Measurements from ENCODE around the gene FZD10.

The FZD10 gene

GRCh38 chr12:130118181-130118580 is 44.1 kb upstream of the FZD10 start:
- H3K4me3 ChIP-seq (replicated peaks in 1 of 2; ENCODE audit: low read depth in 2 of 2, low read length in 2 of 2), result no peak overlapping the region
- no peak for DNase-seq (ENCODE audit: low read depth in 2 of 2)
- TF ChIP-seq, protein P1, sequence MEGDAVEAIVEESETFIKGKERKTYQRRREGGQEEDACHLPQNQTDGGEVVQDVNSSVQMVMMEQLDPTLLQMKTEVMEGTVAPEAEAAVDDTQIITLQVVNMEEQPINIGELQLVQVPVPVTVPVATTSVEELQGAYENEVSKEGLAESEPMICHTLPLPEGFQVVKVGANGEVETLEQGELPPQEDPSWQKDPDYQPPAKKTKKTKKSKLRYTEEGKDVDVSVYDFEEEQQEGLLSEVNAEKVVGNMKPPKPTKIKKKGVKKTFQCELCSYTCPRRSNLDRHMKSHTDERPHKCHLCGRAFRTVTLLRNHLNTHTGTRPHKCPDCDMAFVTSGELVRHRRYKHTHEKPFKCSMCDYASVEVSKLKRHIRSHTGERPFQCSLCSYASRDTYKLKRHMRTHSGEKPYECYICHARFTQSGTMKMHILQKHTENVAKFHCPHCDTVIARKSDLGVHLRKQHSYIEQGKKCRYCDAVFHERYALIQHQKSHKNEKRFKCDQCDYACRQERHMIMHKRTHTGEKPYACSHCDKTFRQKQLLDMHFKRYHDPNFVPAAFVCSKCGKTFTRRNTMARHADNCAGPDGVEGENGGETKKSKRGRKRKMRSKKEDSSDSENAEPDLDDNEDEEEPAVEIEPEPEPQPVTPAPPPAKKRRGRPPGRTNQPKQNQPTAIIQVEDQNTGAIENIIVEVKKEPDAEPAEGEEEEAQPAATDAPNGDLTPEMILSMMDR (IDR thresholded peaks at IDR 0.05; ENCODE audit: low read depth, low read length), result no peak

GRCh38 chr12:130119241-130119861 is 42.9 kb upstream of the FZD10 start:
- no peak for DNase-seq (ENCODE audit: low read depth in 2 of 2)
- H3K4me3 ChIP-seq (replicated peaks in 1 of 2; ENCODE audit: low read depth in 2 of 2, low read length in 2 of 2), result no peak overlapping the region
- TF ChIP-seq, protein P1 (IDR thresholded peaks at IDR 0.05; ENCODE audit: low read depth, low read length), result no peak

DNA sequence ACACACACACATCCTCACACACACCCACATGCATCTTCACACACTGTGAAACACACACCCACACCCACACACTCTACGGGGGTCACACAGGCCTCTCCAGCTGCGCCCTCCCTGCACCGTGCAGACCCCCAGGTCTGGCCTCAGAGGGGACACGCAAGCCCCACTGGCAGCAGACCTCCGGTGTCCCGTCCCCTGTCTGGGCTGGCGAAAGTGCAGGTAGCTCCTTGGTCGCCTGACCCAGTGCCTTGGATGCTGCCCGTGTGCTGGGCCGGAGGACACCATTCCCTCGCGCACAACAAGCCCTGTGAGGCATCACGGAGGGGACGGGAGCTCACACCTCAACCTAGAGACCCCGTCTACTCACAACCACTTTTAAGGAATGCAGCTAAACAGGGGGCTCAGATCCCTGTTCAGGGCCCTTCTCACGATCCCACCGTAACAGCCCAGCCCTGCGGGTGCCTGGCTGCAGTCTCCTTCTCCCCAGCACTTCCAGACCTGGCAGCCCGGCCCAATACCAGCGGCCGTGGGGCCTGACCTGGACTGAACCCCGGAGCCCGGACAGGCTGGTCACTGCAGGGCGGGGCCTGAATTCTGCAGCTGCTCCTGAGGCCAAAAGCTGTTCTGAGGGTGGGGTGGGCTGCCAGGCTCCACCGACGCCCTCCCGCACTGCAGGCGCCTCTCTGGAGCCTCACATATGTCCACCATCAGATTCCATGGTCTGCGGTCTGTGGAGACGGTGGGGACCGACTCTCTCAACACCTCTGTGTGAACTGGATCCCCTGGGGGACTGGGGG is 42.1 kb upstream of the FZD10 start:
- DNase-seq (ENCODE audit: low read depth in 2 of 2), result no peak
- no peak overlapping the region for H3K4me3 ChIP-seq (replicated peaks in 1 of 2; ENCODE audit: low read depth in 2 of 2, low read length in 2 of 2)
- TF ChIP-seq, protein P1 (IDR thresholded peaks at IDR 0.05; ENCODE audit: low read depth, low read length), result no peak

DNA sequence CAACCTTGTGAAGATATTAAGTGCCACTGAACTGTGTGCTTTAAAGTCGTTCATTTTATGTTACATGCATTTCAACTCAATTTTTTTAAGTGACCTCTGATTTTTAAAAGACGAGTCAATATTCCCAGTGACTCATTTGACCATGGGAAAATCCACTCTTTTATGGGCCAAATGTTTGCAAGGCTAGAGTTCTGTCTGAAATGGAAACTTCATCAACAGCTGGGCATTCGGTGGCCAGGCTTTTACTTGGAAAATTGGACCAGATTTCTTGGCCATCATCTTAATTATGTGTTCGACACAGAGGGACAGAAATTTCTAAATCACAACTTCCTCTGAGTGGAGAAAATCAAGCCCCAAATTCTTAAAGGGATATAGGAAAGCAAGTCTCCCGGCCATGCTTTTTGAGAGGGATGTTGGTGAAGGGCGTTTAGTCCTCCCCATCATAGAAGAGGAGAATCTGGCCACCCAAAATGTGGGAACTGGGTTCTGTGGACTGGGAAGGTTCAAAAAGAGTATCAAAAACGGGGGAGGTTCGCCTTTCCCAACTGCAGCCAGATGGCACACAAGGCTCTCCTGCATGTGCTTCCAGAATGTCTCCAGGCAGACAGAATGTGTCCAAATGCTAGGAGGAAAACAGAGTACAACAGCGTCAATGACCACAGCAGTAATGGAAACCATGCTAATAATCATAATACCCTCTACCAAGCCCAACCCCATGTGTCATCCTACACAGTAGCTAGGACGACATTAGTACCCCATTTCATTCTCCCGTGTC is 40.9 kb upstream of the FZD10 start:
- no peak overlapping the region for H3K4me3 ChIP-seq (replicated peaks in 1 of 2; ENCODE audit: low read depth in 2 of 2, low read length in 2 of 2)
- TF ChIP-seq, protein P1 (IDR thresholded peaks at IDR 0.05; ENCODE audit: low read depth, low read length), result no peak
- no peak for DNase-seq (ENCODE audit: low read depth in 2 of 2)

- no peak overlapping the region for H3K4me3 ChIP-seq (replicated peaks in 1 of 2; ENCODE audit: low read depth in 2 of 2, low read length in 2 of 2)
- TF ChIP-seq, protein P1 (IDR thresholded peaks at IDR 0.05; ENCODE audit: low read depth, low read length), result no peak
- no peak for DNase-seq (ENCODE audit: low read depth in 2 of 2)
Measured at GRCh38 chr12:130122356-130122755, 39.9 kb upstream of the FZD10 start.

GRCh38 chr12:130124106-130124505 is 38.2 kb upstream of the FZD10 start:
- no peak overlapping the region for H3K4me3 ChIP-seq (replicated peaks in 1 of 2; ENCODE audit: low read depth in 2 of 2, low read length in 2 of 2)
- TF ChIP-seq, protein P1 (IDR thresholded peaks at IDR 0.05; ENCODE audit: low read depth, low read length), result no peak
- DNase-seq (ENCODE audit: low read depth in 2 of 2), result no peak

Measured in cardiac fibroblast (primary cell).